GM18505 (cell line): ENCODE measurements around the gene LGR4.

ENCODE experiments used
- ATAC-seq: cut with Tn5 transposase; IDR thresholded peaks from one replicate; pipeline ENCODE4 v1.9.1; 2021; ENCODE audit not compliant: unreplicated experiment
- POLR2A ChIP-seq: IDR thresholded peaks from 4 replicates; pipeline ENCODE4 v1.6.1; 2011; ENCODE audit warnings: borderline replicate concordance; ENCODE audit not compliant: insufficient read depth, insufficient read length; ENCODE audit errors: extremely low read depth

Gene LGR4

DNA sequence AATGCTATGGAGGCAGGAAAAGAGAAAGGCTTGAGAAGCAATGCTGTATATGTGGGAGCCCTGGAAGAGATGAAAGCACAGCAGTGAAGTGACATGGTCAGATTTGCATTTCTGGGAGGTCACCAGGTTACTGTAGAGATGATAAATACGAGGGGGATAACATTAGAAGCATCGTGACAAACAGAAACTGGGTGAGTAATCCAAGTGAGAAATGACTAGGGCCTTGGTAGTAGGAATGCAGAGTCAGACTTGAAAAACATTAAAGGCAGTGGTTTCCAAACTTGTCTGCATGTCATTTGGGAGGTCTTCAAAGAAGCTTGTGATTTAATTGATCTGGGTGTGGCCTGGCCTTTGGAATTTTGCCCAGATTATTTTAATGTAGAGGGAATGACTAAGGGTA lies 153.5 kb downstream of the LGR4 start:
- TF ChIP-seq POLR2A, result no peak
- ATAC-seq, result peak; percentile 99

DNA sequence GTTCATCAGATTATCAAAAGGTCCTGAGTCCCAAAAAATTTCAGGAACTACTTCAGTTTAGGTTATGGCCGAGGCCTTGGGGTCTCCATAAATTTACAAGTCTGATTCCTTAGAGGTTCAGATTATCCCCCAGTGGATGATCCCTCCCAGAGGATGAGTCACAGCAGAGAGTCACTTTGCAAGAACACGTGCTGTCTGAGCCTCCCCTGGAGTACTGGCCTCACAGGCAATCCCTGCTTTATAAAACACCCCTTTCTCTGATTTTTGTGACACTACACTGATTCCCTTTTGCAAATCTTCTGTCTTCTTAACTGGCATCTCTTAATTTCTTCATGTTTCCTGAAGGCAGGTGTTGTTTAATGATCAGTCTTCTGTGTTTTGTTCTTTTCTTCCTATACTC lies 154.8 kb downstream of the LGR4 start:
- no peak for TF ChIP-seq POLR2A

More for the DNA sequence above, 154.8 kb downstream of the LGR4 start:
- ATAC-seq, result no peak
